ENCODE results near the gene MAMDC4.
"Not testable (repeated sequence)": the region's sequence is repeated elsewhere in the genome, so short reads cannot be mapped to it uniquely, and the experiment has no call there.

Gene MAMDC4

GRCh38 chr9:136842380-136842948 is 9.7 kb upstream of the MAMDC4 start, which contains the start of gene AJM1:
Gene AJM1, plus strand, starts transcription at chr9:136842478. Its CDS starts 1,937 bp downstream, at chr9:136844415.
- intact Hi-C loops (cut with DNase I; ENCODE audit: low total_unique reads) = loop anchor here (5.0 kb wide), 2 partner anchors 35 to 185 kb away; partner anchors contain the start of genes ABCA2 and RABL6
- H3K9me3 ChIP-seq = not testable (repeated sequence)
- H3K36me3 ChIP-seq = peaks cover 12 to 38% (median 21%) of the 10 kb centered on the region in 3 donors
- H3K4me1 ChIP-seq = peaks cover 0 to 71% (median 50%) of the 10 kb centered on the region in 4 donors
- H3K27ac ChIP-seq = peak within 1 kb of the TSS in 1 of 2 donors; percentile 26
- DNase-seq = peak; percentile 69 to 84
- peak within 1 kb of the TSS; percentile 35 to 51 for H3K4me3 ChIP-seq
- H3K27me3 ChIP-seq = peaks cover 3 to 47% of the 10 kb centered on the region in 2 donors
- TF ChIP-seq CTCF (IDR thresholded peaks at IDR 0.05) = peak; percentile 87 to 93

- DNase-seq, H3K27ac ChIP-seq, H3K9me3 ChIP-seq: not testable (repeated sequence)
- intact Hi-C loops (cut with DNase I; ENCODE audit: low total_unique reads) = loop anchor here (5.0 kb wide), 2 partner anchors 36 to 184 kb away; partner anchors contain the start of genes ABCA2 and RABL6
- Histone ChIP-seq H3K4me3 (peak overlapping the region in 1 of 2 donors; percentile 51), H3K36me3 (peaks cover 12 to 30% (median 15%) of the 10 kb centered on the region in 3 donors), H3K4me1 (peaks cover 0 to 79% (median 57%) of the 10 kb centered on the region in 4 donors), H3K27me3 (peaks cover 3 to 47% of the 10 kb centered on the region in 2 donors)
Measured at GRCh38 chr9:136843159-136843800, 8.9 kb upstream of the MAMDC4 start.

- peaks cover 0 to 82% (median 59%) of the 10 kb centered on the region in 4 donors for H3K4me1 ChIP-seq
- not testable (repeated sequence) for DNase-seq, H3K27ac ChIP-seq, H3K9me3 ChIP-seq, H3K4me3 ChIP-seq
- H3K27me3 ChIP-seq = peaks cover 3 to 47% of the 10 kb centered on the region in 2 donors
- TF ChIP-seq CTCF (IDR thresholded peaks at IDR 0.05) = peak; percentile 53 to 69
- intact Hi-C loops (cut with DNase I; ENCODE audit: low total_unique reads) = loop anchor here (5.0 kb wide), 2 partner anchors 37 to 183 kb away; partner anchors contain the start of genes ABCA2 and RABL6
- peaks cover 9 to 22% (median 12%) of the 10 kb centered on the region in 3 donors for H3K36me3 ChIP-seq
Measured at GRCh38 chr9:136843801-136844740, 8.1 kb upstream of the MAMDC4 start.

GRCh38 chr9:136844761-136845464 is 7.2 kb upstream of the MAMDC4 start:
- Histone ChIP-seq H3K9me3 (no peaks in the 10 kb centered on the region), H3K27me3 (peaks cover 3 to 47% of the 10 kb centered on the region in 2 donors), H3K4me3 (no peak overlapping the region), H3K4me1 (peaks cover 0 to 86% (median 61%) of the 10 kb centered on the region in 4 donors), H3K27ac (no peak overlapping the region), H3K36me3 (peaks cover under 1 to 14% (median 5%) of the 10 kb centered on the region in 3 donors)
- DNase-seq = no peak
- intact Hi-C loops (cut with DNase I; ENCODE audit: low total_unique reads) = loop anchor here (5.0 kb wide), 2 partner anchors 38 to 182 kb away; partner anchors contain the start of genes ABCA2 and RABL6
- TF ChIP-seq CTCF (IDR thresholded peaks at IDR 0.05) = no peak

- peaks cover 3 to 47% of the 10 kb centered on the region in 2 donors for H3K27me3 ChIP-seq
- intact Hi-C loops (cut with DNase I; ENCODE audit: low total_unique reads) = no loop called here
Measured at GRCh38 chr9:136845465-136846260, 6.5 kb upstream of the MAMDC4 start.

More at GRCh38 chr9:136845465-136846260, 6.5 kb upstream of the MAMDC4 start:
- no peak for DNase-seq
- no peak overlapping the region for H3K4me3 ChIP-seq
- no peaks in the 10 kb centered on the region for H3K9me3 ChIP-seq
- peaks cover 0 to 8% (median 0%) of the 10 kb centered on the region in 3 donors for H3K36me3 ChIP-seq
- H3K4me1 ChIP-seq = peaks cover 0 to 87% (median 68%) of the 10 kb centered on the region in 4 donors
- TF ChIP-seq CTCF (IDR thresholded peaks at IDR 0.05) = no peak
- H3K27ac ChIP-seq = no peak overlapping the region

All from tibial artery (tissue), 4 donors.